IPS-18c (cell line): Measurements from ENCODE around the gene ESRRB.

ENCODE experiments used
- H3K4me3 ChIP-seq: 2 replicates; pipeline ENCODE4 v1.7.0; 2013; ENCODE audit warnings: low read depth, mild to moderate bottlenecking, low read length, moderate library complexity; ENCODE audit not compliant: insufficient read depth
- H3K9me3 ChIP-seq: one replicate; pipeline ENCODE4 v1.6.1; 2013; ENCODE audit warnings: mild to moderate bottlenecking, low read length, moderate library complexity; ENCODE audit not compliant: control insufficient read depth, insufficient read depth

ESRRB gene

GRCh38 chr14:76386944-76387782, 11.2 kb downstream of the ESRRB start:
- H3K9me3 ChIP-seq: no peaks in the 10 kb centered on the region
- no peak overlapping the region; the same call in 1 of the 2 replicates for H3K4me3 ChIP-seq

DNA sequence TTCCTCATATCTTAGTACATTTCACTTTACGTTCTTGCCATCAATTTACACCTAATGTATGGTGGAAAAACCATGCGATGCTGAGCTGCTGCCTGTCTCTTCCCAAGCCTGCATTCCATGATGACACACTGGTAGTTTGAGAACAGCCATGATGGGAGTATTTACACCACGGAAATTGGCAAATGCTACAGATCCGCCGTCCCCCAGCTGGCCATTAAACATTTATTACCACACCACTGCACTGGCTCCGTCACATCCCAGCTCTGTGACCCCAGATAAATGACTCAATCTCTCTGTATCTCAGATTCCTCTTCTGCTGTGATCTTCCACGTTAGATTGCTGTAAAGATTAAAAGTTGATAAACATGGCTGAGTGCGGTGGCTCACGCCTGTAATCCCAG, 13.9 kb downstream of the ESRRB start:
- Histone ChIP-seq H3K9me3 (no peaks in the 10 kb centered on the region), H3K4me3 (no peak overlapping the region)

- Histone ChIP-seq H3K4me3 (no peak overlapping the region), H3K9me3 (no peaks in the 10 kb centered on the region)
These were observed 14.7 kb downstream of the ESRRB start for GRCh38 chr14:76390621-76391020.

GRCh38 chr14:76391981-76392690, 16.2 kb downstream of the ESRRB start:
- Histone ChIP-seq H3K4me3 (no peak overlapping the region), H3K9me3 (no peaks in the 10 kb centered on the region)

DNA sequence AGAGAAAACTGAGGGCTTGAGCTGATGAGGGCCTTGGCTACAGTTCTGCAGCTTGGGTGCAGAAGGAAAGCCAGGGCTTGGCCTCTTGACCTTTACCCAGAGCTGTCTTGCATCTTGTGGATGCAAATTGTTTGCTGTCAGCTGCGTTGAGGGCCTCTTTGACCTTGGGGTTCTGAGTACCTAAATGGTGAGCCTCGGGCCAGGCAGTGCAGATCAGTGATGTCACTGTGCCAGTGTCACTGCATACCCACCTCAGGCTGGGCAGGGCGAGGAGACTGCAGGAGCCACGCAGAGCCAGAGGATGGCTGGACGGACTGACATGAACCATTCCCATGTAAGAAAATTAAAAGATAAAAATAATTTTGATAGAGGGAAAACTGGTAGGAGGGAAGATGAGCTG, 18.6 kb downstream of the ESRRB start:
- Histone ChIP-seq H3K4me3 (no peak overlapping the region), H3K9me3 (no peaks in the 10 kb centered on the region)

GRCh38 chr14:76395161-76395560, 19.2 kb downstream of the ESRRB start:
- H3K9me3 ChIP-seq: no peaks in the 10 kb centered on the region

DNA sequence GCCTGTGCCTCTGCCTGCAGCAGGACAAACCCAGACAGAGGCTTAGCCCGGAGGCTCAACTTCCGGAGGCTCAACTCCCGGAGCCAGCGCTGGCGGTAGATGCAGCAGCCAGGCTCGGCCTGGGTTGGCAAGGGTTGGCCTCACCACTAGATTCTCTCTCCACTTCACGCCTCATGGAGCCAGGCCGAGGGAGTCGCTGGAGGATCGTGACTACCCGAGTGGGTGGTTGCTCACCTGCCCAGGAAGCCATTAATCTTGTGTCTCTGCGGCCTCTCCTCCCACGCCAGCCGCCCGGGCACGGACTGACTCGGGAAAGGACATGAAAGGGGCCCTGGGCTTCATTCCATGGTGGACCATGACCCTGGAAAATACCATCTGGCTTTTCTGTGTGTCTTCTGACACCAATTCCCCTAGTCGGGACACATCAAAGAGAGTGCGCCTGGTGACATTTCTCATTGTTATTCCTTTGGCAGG, 20.8 kb downstream of the ESRRB start:
- no peak overlapping the region for H3K4me3 ChIP-seq
- H3K9me3 ChIP-seq: no peaks in the 10 kb centered on the region

More at GRCh38 chr14:76395161-76395560, 19.2 kb downstream of the ESRRB start:
- no peak overlapping the region for H3K4me3 ChIP-seq

- Histone ChIP-seq H3K4me3 (no peak overlapping the region), H3K9me3 (no peaks in the 10 kb centered on the region)
These were observed 29.7 kb downstream of the ESRRB start for GRCh38 chr14:76405627-76406026.

- Histone ChIP-seq H3K9me3 (no peaks in the 10 kb centered on the region), H3K4me3 (no peak overlapping the region)
These were observed 31.7 kb downstream of the ESRRB start for GRCh38 chr14:76407449-76408150.

DNA sequence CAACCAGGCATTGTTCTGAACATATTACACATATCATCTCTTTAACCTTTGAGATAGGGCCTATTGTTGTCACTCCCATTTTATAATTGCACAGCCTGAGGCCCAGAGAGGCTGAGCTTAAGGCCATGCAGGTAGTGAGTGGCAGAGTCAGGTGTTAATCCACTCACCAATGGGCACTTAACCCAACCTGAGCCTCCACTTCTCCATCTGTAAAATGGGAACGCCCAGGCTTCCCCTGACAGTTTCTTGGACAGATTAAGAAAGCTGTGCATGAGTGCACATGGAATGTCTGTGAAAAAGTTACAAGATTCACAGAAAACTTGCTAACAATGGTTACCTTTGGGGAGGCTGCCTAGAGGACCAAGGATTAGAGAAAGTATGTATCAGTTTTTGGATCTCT, 32.9 kb downstream of the ESRRB start:
- no peak overlapping the region for H3K4me3 ChIP-seq
- no peaks in the 10 kb centered on the region for H3K9me3 ChIP-seq

DNA sequence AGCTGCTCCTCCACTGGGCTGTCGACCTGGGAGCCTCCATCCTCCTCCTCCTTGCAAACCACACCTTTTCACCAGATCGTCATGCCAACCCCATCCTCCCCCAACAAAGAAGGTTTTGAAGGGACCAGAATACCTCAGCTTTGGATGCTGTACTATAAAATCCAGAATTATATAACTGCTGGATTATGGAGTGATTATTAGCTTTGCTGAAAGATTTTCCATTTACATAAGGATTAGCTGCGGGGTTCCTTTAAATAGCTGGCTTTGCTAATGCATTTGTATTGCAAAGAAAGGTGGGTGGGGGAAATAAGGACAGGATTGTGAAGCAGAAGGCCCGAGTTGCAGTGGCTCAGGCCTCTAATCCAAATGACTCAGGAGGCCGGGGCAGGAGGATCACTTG, 36.6 kb downstream of the ESRRB start:
- H3K4me3 ChIP-seq: no peak overlapping the region
- H3K9me3 ChIP-seq: no peaks in the 10 kb centered on the region

DNA sequence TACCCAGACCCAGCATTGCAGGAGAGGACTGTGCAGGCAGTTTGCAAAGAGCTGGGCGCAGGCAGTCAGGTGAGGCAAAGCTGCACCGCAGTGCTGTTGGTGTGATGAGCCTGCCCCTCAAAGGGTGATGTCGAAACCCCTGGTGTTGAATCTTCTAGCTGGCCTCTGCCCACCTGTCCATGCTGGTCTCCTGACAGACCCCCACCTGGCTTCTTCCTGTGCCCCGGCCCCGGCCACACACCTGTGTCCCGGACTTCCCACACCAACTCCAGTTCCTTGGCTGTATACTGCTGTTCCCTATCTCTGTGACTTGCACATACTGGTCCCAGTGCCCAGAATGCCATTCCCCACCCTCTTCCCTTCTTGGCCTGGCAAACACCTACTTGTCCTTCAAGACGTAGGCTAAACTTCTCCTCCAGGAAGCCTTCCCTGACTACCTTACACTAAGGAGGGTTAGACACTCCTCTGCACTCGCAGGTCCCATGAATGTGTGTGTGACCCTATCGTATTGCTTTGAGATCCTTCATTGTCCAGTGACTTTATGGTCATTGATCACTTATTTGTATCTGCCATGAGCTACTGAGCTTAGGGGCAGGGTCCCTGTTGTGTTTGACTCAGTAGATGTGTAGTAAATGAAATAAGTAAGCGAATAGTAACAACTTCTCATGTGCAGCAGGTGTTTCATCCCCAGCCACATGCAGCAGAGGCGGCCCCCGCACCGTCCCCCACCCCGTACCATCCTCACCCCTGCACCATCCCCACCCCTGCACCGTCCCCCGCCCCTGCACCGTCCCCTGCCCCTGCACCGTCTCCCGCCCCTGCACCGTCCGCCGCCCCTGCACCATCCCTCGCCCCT, 37.4 kb downstream of the ESRRB start:
- Histone ChIP-seq H3K4me3 (no peak overlapping the region), H3K9me3 (no peaks in the 10 kb centered on the region)

DNA sequence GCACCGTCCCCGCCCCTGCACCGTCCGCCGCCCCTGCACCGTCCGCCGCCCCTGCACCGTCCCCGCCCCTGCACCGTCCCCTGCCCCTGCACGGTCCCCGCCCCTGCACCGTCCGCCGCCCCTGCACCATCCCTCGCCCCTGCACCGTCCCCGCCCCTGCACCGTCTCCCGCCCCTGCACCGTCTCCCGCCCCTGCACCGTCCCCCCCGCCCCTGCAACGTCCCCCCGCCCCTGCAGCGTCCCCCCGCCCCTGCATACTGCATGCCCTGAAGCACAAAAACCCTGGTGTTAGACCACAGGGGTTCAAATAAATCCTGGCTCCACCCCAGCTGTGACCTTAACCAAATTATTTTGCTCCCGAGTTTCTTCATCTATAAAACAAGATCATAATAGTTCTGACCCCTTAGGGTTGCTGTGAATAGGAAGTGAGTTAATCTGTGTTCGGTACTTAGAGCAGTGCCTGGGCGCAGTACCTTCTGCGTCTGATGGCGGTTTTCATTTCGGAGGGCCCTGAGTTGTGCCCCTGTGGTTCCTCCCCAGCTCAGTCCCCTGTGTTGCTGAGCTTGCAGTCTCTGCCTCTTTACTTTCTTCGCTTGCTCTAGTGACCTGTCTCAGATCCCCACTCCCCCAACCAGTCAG, 38.1 kb downstream of the ESRRB start:
- Histone ChIP-seq H3K4me3 (peak overlapping the region; percentile 21), H3K9me3 (no peaks in the 10 kb centered on the region)

GRCh38 chr14:76419399-76419798, 43.5 kb downstream of the ESRRB start:
- Histone ChIP-seq H3K9me3 (no peaks in the 10 kb centered on the region), H3K4me3 (no peak overlapping the region)

DNA sequence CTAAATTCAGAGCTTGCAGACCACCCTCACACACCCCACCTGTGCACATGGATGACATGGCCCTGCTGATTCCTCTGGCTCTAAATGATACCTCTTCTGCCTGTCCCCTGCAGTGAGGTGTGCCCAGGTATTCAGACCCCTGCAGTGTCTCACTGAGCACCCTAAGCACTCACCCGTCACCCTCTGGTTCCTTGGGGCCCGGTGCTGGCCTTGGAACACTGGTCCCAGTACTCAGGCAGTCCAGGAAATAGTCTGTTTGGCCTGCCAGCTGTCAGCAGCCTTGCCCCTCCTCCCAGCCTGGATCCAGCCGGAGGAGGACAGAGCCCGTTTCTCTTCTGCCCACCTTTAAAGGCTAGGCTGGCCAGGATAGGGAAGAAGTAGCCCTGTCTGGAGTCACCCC, 44.9 kb downstream of the ESRRB start:
- Histone ChIP-seq H3K9me3 (no peaks in the 10 kb centered on the region), H3K4me3 (no peak overlapping the region)

GRCh38 chr14:76421662-76422061, 45.7 kb downstream of the ESRRB start:
- no peak overlapping the region for H3K4me3 ChIP-seq
- H3K9me3 ChIP-seq: peaks cover 2% of the 10 kb centered on the region
